HEK293 (cell line): ENCODE results near the gene INTS13.

ENCODE experiments used
- CTCF ChIA-PET: fragments of 350-600 bp; formaldehyde crosslinking; extraction: SDS; loops from one replicate; lab custom pipeline; 2021; ENCODE audit warnings: antibody characterized with exemption; lab: Yijun Ruan, JAX
- POLR2A ChIA-PET: fragments of 300-600 bp; formaldehyde crosslinking; extraction: SDS; loops from one replicate; lab custom pipeline; 2020; ENCODE audit warnings: antibody characterized with exemption, inconsistent platforms; lab: Yijun Ruan, JAX
- H3K27ac ChIP-seq: fragments of 200-500 bp; sonication (Bioruptor generic); 2 replicates; pipeline ENCODE4 v1.5.1; 2014; ENCODE audit warnings: low read depth, low read length, control low read depth, inconsistent platforms; ENCODE audit errors: extremely low read depth
- H3K36me3 ChIP-seq, 2 experiments: fragments of 200-500 bp in 1 of 2; sonication (Bioruptor generic) in 1 of 2; 1 replicate in 1 of 2; 2 replicates in 1 of 2; pipeline ENCODE4 v1.5.1; 2014 to 2017; ENCODE audit warnings: inconsistent platforms in 2 of 2, low read length in 2 of 2; ENCODE audit not compliant: control insufficient read depth in 2 of 2, insufficient read depth in 1 of 2
- H3K4me1 ChIP-seq: fragments of 200-500 bp; sonication (Bioruptor generic); 2 replicates; pipeline ENCODE4 v1.5.1; 2014; ENCODE audit warnings: mild to moderate bottlenecking, low read length, inconsistent platforms; ENCODE audit not compliant: control insufficient read depth, insufficient read depth
- H3K4me3 ChIP-seq: 2 replicates; pipeline ENCODE4 v1.5.1; 2011; ENCODE audit warnings: low read depth, mild to moderate bottlenecking, control low read depth, low read length, moderate library complexity
- H3K9me3 ChIP-seq: fragments of 200-500 bp; sonication (Bioruptor generic); 2 replicates; pipeline ENCODE4 v1.5.1; 2014; ENCODE audit warnings: low read depth, low read length, inconsistent platforms; ENCODE audit not compliant: control insufficient read depth, insufficient read depth
- BCL11B ChIP-seq: fragments of 450-650 bp; formaldehyde crosslinking; IDR thresholded peaks from 2 replicates; pipeline ENCODE4 v1.5.1; 2016; ENCODE audit warnings: low read depth, missing biosample characterization, missing genetic modification characterization
- FEZF1 ChIP-seq: fragments of 450-650 bp; formaldehyde crosslinking; IDR thresholded peaks from 2 replicates; pipeline ENCODE4 v1.5.1; 2016; ENCODE audit warnings: missing biosample characterization, missing genetic modification characterization
- TCF7L2 ChIP-seq: IDR thresholded peaks from 2 replicates; pipeline ENCODE4 v1.6.1; 2011; ENCODE audit warnings: low read depth, mild to moderate bottlenecking, inconsistent platforms, low read length, moderate library complexity, borderline replicate concordance
- YY1 ChIP-seq: fragments of 450-650 bp; formaldehyde crosslinking; IDR thresholded peaks from 2 replicates; pipeline ENCODE4 v1.5.1; 2018; ENCODE audit warnings: missing biosample characterization, missing genetic modification characterization
- YY2 ChIP-seq: fragments of 450-650 bp; formaldehyde crosslinking; IDR thresholded peaks from 2 replicates; pipeline ENCODE4 v1.5.1; 2016; ENCODE audit warnings: missing biosample characterization, missing genetic modification characterization
- ZBTB11 ChIP-seq: fragments of 450-650 bp; formaldehyde crosslinking; conservative IDR thresholded peaks from 2 replicates; pipeline ENCODE4 v1.5.1; 2016; ENCODE audit warnings: low read depth, missing biosample characterization, missing genetic modification characterization
- ZBTB8A ChIP-seq: fragments of 450-650 bp; formaldehyde crosslinking; IDR thresholded peaks from 2 replicates; pipeline ENCODE4 v1.5.1; 2016; ENCODE audit warnings: missing biosample characterization, missing genetic modification characterization
- ZFP3 ChIP-seq: fragments of 450-650 bp; formaldehyde crosslinking; IDR thresholded peaks from 2 replicates; pipeline ENCODE4 v1.5.1; 2016; ENCODE audit warnings: low read depth, missing biosample characterization, missing genetic modification characterization
- ZFP41 ChIP-seq: fragments of 450-650 bp; formaldehyde crosslinking; IDR thresholded peaks from 2 replicates; pipeline ENCODE4 v1.5.1; 2016; ENCODE audit warnings: missing biosample characterization, missing genetic modification characterization, borderline replicate concordance
- ZFP69B ChIP-seq: fragments of 450-650 bp; formaldehyde crosslinking; IDR thresholded peaks from 2 replicates; pipeline ENCODE4 v1.5.1; 2016; ENCODE audit warnings: missing biosample characterization, missing genetic modification characterization
- ZNF132 ChIP-seq: fragments of 450-650 bp; formaldehyde crosslinking; IDR thresholded peaks from 2 replicates; pipeline ENCODE4 v1.5.1; 2017; ENCODE audit warnings: missing biosample characterization, missing genetic modification characterization, borderline replicate concordance
- ZNF184 ChIP-seq: fragments of 450-650 bp; IDR thresholded peaks from 2 replicates; pipeline ENCODE4 v1.5.1; 2018; ENCODE audit warnings: missing biosample characterization, mild to moderate bottlenecking, missing genetic modification characterization
- ZNF24 ChIP-seq: fragments of 450-650 bp; formaldehyde crosslinking; IDR thresholded peaks from 2 replicates; pipeline ENCODE4 v1.5.1; 2016; ENCODE audit warnings: missing biosample characterization, missing genetic modification characterization
- ZNF274 ChIP-seq, 2 experiments: fragments of 200-500 bp in 1 of 2; fragments of 450-650 bp in 1 of 2; sonication (Bioruptor generic) in 1 of 2; formaldehyde crosslinking in 1 of 2; IDR thresholded peaks; 2 replicates each; pipeline versions ENCODE4 v1.5.1 to v1.6.1; 2014 to 2016; ENCODE audit warnings: borderline replicate concordance in 1 of 2, inconsistent platforms in 1 of 2, low read length in 1 of 2, missing biosample characterization in 1 of 2, missing genetic modification characterization in 1 of 2
- ZNF302 ChIP-seq: fragments of 450-650 bp; formaldehyde crosslinking; IDR thresholded peaks from 2 replicates; pipeline ENCODE4 v1.5.1; 2016; ENCODE audit warnings: missing biosample characterization, missing genetic modification characterization, low read depth
- ZNF335 ChIP-seq: fragments of 450-650 bp; formaldehyde crosslinking; conservative IDR thresholded peaks from 2 replicates; pipeline ENCODE4 v1.5.1; 2016; ENCODE audit warnings: missing biosample characterization, missing genetic modification characterization
- ZNF350 ChIP-seq: fragments of 450-650 bp; formaldehyde crosslinking; IDR thresholded peaks from 2 replicates; pipeline ENCODE4 v1.5.0; 2017; ENCODE audit warnings: missing biosample characterization, mild to moderate bottlenecking, missing genetic modification characterization
- ZNF596 ChIP-seq: fragments of 450-650 bp; IDR thresholded peaks from 2 replicates; pipeline ENCODE4 v1.5.0; 2018; ENCODE audit warnings: missing biosample characterization, mild to moderate bottlenecking, missing genetic modification characterization, moderate library complexity
- ZNF623 ChIP-seq: fragments of 450-650 bp; formaldehyde crosslinking; IDR thresholded peaks from 2 replicates; pipeline ENCODE4 v1.5.1; 2016; ENCODE audit warnings: missing biosample characterization, missing genetic modification characterization
- ZNF791 ChIP-seq: fragments of 450-650 bp; formaldehyde crosslinking; IDR thresholded peaks from 2 replicates; pipeline ENCODE4 v1.5.1; 2016; ENCODE audit warnings: missing biosample characterization, missing genetic modification characterization
- ZSCAN18 ChIP-seq: fragments of 450-650 bp; formaldehyde crosslinking; IDR thresholded peaks from 2 replicates; pipeline ENCODE4 v1.5.1; 2016; ENCODE audit warnings: missing biosample characterization, missing genetic modification characterization
- ZSCAN23 ChIP-seq: fragments of 450-650 bp; formaldehyde crosslinking; IDR thresholded peaks from 2 replicates; pipeline ENCODE4 v1.5.1; 2016; ENCODE audit warnings: missing biosample characterization, missing genetic modification characterization

INTS13 gene

GRCh38 chr12:26978801-26979200 lies 41.0 kb upstream of the INTS13 start:
- TF ChIP-seq ZNF335 (tag by site-specific recombination) (no peak), ZNF791 (tag by site-specific recombination) (no peak), ZNF132 (tag by site-specific recombination) (no peak), ZBTB8A (tag by site-specific recombination) (no peak), ZSCAN23 (tag by site-specific recombination) (no peak), BCL11B (tag by site-specific recombination) (no peak), TCF7L2 (no peak), FEZF1 (tag by site-specific recombination) (no peak), ZFP41 (no peak)
- POLR2A ChIA-PET = no interaction called here
- H3K36me3 ChIP-seq = peaks cover 10 to 77% of the 10 kb centered on the region in 2 experiments
- CTCF ChIA-PET = no interaction called here
- no peak overlapping the region for H3K4me3 ChIP-seq
- no peak overlapping the region for H3K27ac ChIP-seq
- no peaks in the 10 kb centered on the region for H3K9me3 ChIP-seq
- H3K4me1 ChIP-seq = no peaks in the 10 kb centered on the region

- TF ChIP-seq ZSCAN18 (tag by site-specific recombination) = no peak
- no peak for TF ChIP-seq YY2 (tag by site-specific recombination)
- no peak for TF ChIP-seq ZNF596
- no peak for TF ChIP-seq ZFP3 (tag by site-specific recombination)
- no peak for TF ChIP-seq ZNF623
- no peak for TF ChIP-seq ZNF274 (IDR thresholded peaks at IDR 0.05; ENCODE audit: low read length)
- no peak for TF ChIP-seq ZNF274 (tag by site-specific recombination; IDR thresholded peaks at IDR 0.05; ENCODE audit: borderline replicate concordance)
- no peak for TF ChIP-seq ZNF350 (tag by site-specific recombination)
- TF ChIP-seq ZNF24 (tag by site-specific recombination) = no peak
- TF ChIP-seq ZNF184 (tag by site-specific recombination) = no peak
- TF ChIP-seq ZNF302 (tag by site-specific recombination) = no peak
- TF ChIP-seq ZFP69B = no peak
- no peak overlapping the region for H3K27ac ChIP-seq
- POLR2A ChIA-PET = no interaction called here
- no peaks in the 10 kb centered on the region for H3K4me1 ChIP-seq
- peaks cover 11 to 79% of the 10 kb centered on the region in 2 experiments for H3K36me3 ChIP-seq
- no peak overlapping the region for H3K4me3 ChIP-seq
- CTCF ChIA-PET = interaction anchor here (0.6 kb wide), 1 partner anchor 50 kb away, joined by 3 read pairs; no protein-coding TSS in a partner anchor
- no peaks in the 10 kb centered on the region for H3K9me3 ChIP-seq
Observed at GRCh38 chr12:26976687-26977086, 38.9 kb upstream of the INTS13 start.

GRCh38 chr12:26971963-26972362 lies 34.2 kb upstream of the INTS13 start:
- no peak for TF ChIP-seq ZBTB11 (tag by site-specific recombination)
- TF ChIP-seq YY1 (tag by site-specific recombination) = no peak
- Histone ChIP-seq H3K27ac (no peak overlapping the region), H3K36me3 (peaks cover 11 to 66% of the 10 kb centered on the region in 2 experiments), H3K4me1 (no peaks in the 10 kb centered on the region), H3K4me3 (no peak overlapping the region), H3K9me3 (no peaks in the 10 kb centered on the region)
- POLR2A ChIA-PET = no interaction called here
- CTCF ChIA-PET = interaction anchor here (0.6 kb wide), 1 partner anchor 1609 kb away, joined by 3 read pairs; no protein-coding TSS in a partner anchor
